ENCODE measurements around the gene LY9.

The LY9 gene, protein sequence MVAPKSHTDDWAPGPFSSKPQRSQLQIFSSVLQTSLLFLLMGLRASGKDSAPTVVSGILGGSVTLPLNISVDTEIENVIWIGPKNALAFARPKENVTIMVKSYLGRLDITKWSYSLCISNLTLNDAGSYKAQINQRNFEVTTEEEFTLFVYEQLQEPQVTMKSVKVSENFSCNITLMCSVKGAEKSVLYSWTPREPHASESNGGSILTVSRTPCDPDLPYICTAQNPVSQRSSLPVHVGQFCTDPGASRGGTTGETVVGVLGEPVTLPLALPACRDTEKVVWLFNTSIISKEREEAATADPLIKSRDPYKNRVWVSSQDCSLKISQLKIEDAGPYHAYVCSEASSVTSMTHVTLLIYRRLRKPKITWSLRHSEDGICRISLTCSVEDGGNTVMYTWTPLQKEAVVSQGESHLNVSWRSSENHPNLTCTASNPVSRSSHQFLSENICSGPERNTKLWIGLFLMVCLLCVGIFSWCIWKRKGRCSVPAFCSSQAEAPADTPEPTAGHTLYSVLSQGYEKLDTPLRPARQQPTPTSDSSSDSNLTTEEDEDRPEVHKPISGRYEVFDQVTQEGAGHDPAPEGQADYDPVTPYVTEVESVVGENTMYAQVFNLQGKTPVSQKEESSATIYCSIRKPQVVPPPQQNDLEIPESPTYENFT

DNA sequence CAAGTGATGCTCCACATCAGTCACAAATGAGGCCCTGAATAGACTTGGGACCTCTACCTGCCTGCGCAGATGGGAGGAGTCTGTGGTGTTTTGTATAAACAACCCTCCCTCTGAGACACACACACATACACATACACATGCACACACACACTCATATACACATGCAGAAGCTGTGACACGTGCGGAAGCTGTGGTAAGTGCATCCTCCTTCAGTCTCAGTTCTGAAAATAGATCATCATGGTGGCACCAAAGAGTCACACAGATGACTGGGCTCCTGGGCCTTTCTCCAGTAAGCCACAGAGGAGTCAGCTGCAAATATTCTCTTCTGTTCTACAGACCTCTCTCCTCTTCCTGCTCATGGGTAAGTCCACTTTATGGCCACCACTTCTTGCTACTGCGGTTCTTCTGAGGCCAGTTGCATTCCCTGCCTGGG, at the start of gene LY9:
Gene LY9, plus strand, starts transcription at position 224 of the 433 bp plus-strand sequence. Its CDS starts 14 bp downstream, at position 238.
- DNase-seq (ENCODE audit: low read depth in 2 of 2) = no peak

DNA sequence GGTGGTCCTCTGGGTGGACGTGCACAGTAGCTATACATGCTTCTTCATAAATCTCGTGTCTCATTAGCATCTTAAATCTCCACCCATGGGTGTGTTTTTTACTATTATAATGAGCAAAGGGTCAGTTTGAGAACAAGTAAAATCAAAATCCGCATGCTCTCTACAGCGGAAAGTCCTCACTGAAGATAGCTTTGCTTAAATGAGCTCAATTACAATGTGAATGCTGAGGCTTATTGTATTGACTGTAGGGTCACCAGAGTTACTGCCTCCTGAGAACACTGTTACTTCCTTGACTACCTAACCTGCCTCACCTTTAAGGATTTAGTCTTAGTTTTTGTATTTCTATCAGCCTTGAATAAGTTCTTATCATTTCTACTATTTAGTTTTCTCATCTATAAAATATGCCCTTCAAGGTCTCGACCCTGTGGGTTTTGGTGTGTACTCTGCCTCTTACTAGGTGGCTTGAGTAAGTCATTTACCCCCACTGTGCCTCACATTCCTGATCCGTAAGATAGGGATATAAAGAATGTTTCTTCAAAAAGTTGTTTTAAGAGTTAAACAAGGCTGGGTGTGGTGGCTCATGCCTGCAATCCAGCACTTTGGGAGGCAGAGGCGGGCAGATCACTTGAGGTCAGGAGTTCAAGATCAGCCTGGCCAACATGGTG, 49.0 kb upstream of the LY9 start:
- DNase-seq (ENCODE audit: low read depth in 2 of 2) = no peak

DNA sequence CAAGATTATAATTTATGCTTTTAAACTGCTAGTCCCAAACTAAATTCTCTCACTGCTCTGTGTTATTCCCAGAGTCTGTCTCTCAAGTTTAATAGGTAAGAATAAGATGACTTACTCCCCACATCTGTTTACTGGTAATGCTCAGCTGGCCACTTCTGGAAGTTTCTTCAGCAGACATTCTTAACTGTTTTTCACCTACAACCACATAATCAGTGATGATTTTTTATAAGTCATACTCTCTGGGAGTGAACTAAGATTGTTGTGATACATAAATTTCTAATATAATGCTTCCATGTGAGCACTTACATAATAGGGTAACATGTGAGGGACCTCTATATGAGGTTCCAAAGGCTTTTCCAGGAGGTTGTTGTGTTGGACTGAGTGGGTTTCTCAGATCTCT, 48.3 kb upstream of the LY9 start:
- no peak for DNase-seq (ENCODE audit: low read depth in 2 of 2)

DNA sequence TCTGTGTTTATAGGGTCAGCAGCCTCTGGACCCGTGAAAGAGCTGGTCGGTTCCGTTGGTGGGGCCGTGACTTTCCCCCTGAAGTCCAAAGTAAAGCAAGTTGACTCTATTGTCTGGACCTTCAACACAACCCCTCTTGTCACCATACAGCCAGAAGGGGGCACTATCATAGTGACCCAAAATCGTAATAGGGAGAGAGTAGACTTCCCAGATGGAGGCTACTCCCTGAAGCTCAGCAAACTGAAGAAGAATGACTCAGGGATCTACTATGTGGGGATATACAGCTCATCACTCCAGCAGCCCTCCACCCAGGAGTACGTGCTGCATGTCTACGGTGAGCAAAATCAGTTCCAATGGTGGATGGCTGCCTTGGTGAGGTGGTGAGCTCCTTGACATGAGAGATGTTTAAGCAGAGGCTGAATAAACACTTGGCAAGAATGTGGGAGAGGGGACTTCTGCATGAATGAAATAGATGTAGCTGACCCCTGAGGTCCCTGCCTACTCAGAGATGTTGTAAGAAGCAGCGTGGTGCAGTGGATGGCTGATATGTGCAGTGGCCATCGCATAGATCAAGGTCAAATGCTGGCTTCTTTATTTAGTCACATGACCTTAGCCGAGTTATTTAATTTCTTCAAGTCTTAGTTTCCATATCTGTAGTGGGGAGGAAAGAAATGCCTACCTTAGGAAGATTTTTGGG, 47.6 kb upstream of the LY9 start:
- DNase-seq (ENCODE audit: low read depth in 2 of 2) = no peak

DNA sequence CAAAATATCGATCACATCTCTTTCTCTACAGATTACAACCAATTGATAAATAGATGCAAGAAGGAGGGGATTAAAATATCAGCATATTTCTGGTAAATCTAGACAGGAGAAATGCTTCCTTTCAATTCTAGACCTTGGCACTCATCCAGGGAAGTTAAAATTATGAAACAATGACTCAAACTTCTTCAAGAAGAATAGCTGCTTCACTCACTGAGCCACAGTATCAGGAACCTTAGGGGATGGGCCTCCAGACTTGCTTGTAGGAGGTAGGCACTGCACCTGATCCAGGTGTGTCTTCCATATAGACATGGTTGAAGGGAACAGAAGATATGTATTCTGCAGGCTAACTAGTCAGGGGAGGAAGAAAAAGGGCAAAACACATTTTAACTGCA, 47.1 kb upstream of the LY9 start:
- no peak for DNase-seq (ENCODE audit: low read depth in 2 of 2)

DNA sequence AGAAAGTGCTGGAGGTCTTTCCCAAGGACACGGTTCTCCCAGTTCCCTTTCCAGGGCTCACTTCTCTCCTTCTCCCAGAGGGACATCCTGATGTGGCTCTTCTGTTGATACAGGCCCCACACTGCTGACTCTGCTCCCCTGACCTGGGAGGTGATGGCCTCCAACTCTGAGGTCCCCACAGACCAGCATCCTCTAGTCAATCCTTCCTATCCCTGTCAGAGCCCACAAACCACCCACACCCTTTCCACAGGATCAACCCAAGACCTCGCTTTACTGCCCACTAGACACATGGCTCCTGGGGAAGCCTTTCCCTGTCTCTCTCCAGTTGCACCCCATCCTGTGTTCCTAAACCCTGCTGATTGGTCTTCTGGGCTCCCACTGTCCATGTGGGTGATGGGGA, 45.4 kb upstream of the LY9 start:
- DNase-seq (ENCODE audit: low read depth in 2 of 2) = no peak

DNA sequence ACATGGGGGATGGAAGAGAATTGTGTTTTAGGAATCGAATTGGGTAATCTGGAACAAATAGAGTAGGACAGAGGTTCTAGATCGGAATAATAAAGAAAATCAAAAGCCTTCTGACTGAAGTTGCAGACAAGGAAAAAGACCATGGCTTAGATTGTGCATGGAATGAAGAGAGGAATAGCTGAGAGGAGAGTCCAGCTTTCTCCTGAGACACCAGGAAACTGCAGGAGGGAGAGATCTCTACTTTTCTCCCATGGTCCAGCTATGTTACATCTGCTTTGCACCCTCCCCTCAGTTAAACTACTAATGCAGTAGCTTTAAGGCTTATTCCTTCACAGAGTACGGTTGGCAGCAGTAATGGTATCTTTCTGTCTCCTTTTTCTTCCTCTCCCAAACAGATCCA, 43.6 kb upstream of the LY9 start:
- DNase-seq (ENCODE audit: low read depth in 2 of 2) = no peak

DNA sequence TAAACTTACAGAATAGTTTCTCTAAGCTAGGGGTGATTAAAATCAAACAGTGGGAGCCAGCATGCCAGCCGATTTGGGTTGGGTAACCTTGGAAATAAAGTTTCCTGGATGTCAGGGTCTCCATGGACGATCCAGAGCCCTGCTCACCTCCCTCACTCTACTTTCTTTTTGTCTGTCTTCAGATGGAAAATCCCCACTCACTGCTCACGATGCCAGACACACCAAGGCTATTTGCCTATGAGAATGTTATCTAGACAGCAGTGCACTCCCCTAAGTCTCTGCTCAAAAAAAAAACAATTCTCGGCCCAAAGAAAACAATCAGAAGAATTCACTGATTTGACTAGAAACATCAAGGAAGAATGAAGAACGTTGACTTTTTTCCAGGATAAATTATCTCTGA, 43.0 kb upstream of the LY9 start:
- DNase-seq (ENCODE audit: low read depth in 2 of 2) = no peak

DNA sequence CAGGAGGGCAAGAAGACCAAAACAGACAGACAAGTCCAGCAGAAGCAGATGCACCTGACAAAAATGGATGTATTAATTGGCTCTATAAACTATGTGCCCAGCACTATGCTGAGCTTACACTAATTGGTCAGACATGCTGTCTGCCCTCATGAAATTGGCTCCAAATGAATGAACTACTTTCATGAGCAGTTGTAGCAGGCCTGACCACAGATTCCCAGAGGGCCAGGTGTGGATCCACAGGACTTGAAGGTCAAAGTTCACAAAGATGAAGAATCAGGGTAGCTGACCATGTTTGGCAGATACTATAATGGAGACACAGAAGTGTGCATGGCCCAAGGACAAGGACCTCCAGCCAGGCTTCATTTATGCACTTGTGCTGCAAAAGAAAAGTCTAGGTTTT, 42.4 kb upstream of the LY9 start:
- DNase-seq (ENCODE audit: low read depth in 2 of 2) = no peak

DNA sequence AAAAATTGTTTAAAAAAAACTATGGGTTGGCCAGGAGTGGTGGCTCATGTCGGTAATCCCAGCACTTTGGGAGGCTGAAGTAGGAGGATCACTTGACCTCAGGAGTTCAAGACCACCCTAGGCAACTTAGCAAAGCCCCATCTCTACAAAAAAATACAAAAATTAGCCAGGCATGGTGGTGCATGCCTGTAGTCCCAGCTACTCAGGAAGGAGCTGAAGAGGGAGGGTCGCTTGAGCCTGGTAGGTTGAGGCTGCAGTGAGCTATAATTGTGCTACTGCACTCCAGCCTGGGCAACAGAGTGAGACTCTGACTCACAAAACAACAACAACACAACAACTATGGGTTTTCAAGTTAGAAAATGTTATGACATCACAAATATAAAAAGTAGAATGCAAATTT, 40.5 kb upstream of the LY9 start:
- no peak for DNase-seq (ENCODE audit: low read depth in 2 of 2)

DNA sequence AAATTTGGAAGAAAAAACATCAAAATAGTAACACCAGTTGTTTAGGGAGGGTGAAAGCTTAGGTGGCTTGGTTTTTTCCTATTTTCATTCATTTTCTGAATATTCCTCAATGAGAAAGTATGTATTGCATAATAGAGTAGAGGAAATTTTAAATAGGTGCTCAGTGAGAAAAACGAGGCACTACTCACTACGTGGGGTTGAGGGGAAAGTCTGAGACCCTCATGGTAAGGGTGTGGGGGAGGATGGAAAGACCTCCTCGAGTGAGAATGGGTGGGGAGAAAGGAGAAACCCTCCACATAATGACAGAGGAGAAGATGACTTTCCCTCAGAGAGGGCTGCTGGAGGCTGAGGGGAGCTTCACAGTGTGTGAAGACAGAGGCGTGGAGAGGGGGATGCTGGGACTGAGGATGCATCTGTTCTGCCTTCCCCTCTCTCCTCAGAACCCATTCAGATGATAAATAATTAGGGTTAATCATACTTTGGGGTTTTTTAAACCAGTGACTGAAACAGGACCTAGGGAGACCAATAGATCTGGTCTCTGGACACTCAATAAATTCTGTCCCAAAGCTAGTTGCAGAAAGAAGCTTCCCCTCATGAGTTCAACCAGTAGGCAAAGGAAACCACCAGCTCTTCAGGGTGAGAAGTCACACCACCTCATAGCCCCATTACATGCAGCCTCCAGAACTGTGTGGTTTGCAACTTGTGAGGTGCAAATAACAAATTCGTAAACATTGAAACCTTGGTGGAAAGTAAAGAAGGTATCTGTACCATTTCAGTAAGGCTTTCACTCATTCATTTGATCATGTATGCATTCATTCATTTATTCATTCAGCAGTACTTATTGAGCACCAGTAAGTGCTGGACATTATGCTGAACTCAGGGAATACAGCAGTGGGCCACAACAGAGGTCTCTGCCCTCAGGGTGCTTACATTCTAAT, 39.8 kb upstream of the LY9 start:
- DNase-seq (ENCODE audit: low read depth in 2 of 2) = no peak

DNA sequence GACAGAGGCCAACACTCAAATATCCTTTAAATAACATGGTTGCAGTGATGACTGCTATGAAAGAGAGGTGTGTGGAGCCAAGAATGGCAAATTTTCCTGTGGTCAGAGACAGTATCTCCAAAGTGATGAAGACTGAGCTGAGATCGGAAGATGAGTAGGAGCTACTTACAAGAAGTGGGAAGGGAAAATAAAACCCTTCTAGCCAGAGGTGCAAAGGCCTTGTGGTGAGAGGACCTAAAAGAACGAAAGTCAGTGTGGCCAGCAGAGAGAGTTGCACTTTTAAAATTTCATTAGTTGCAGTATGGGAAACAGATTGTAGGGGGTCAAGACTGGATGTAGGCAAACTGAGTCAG, 39.1 kb upstream of the LY9 start:
- no peak for DNase-seq (ENCODE audit: low read depth in 2 of 2)

DNA sequence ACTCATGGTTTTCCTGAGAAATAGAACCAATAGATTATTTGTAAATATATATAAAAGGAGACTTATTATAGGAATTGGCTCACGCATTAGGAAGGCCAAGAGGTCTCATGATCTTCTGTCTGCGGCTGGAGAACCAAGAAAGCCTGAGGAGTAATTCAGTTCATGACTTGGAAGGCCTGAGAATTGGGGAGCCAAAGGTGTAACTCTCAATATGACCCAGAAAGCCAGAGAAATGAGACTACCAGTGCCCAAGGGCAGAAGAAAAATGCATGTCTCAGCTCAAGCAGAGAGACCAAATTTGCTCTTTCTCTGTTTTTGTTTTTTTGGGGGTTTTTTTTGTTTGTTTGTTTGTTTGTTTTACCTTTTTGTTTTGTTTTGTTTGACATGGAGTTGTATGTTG, 37.5 kb upstream of the LY9 start:
- no peak for DNase-seq (ENCODE audit: low read depth in 2 of 2)

DNA sequence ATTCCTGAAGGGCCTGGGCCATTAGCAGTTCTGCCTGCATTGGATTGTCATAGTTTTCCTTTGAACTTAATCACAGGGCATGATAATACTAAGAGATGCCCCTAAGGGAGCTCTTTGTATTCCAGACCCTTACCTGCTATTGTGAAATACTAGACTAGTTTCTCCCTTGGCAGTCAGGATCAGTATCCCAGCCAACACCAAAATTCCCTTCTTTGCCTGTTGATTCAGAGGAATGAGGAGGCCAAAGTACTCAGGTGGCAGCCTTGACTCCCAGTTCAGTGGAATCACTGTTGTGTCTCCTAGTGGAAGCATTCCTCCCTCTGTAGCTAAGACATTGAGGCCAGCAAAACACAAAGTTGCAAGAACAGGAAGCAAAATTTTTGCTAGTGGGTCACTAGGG, 36.2 kb upstream of the LY9 start:
- DNase-seq (ENCODE audit: low read depth in 2 of 2) = no peak

DNA sequence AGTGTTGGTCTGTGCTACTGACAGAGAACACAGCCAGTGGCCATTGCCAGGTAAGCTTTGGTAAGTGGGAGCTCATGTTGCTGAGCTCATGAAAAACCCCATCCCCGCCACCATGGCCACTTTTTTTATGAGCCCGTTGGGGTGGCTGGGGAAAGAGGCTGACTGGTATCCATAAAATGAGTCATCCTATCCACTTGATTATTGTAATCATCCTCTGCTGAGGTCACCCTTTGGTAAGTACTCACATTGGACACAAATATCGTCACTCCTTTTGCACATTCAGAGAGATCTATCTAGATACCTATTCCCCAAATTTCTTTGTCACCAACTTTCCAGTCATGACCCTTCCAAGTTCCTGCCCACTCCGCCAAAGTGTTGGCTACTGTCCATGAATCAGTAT, 34.9 kb upstream of the LY9 start:
- DNase-seq (ENCODE audit: low read depth in 2 of 2) = no peak

DNA sequence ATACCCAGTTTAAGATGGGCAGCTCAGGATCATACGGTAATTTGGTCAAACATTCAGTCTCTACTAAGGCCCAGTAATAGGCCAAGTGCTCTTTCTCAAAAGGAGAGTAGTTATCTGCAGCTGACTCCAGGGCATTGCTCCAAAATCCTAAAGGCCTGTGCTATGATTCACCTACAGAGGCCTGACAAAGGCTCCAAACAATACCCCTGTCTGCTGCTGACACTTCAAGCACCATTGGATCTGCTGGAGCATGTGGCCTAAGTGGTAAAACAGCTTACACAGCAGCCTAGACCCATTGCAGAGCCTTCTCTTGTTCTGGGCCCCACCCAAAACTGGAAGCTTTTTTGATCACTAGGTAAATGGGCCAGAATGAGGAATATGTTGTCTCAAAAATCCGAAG, 34.1 kb upstream of the LY9 start:
- no peak for DNase-seq (ENCODE audit: low read depth in 2 of 2)

DNA sequence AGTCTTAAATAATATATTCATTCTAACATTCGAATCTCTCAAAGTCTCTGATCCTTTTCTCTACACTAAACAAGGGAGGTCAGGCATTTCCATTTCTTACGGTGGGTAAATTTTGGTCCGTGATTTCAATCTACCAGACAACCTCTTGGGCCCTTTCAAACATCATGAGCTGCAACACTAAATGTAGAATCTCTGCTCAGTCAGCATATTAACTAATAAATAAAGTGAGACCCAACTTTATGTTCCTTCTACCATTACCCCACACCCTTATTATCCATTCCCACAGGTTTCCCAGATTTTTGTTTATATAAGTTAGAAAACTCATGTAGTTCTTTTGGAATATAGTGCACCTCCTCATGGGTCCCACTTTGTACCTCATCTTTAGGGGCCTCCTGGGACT, 32.0 kb upstream of the LY9 start:
- no peak for DNase-seq (ENCODE audit: low read depth in 2 of 2)

DNA sequence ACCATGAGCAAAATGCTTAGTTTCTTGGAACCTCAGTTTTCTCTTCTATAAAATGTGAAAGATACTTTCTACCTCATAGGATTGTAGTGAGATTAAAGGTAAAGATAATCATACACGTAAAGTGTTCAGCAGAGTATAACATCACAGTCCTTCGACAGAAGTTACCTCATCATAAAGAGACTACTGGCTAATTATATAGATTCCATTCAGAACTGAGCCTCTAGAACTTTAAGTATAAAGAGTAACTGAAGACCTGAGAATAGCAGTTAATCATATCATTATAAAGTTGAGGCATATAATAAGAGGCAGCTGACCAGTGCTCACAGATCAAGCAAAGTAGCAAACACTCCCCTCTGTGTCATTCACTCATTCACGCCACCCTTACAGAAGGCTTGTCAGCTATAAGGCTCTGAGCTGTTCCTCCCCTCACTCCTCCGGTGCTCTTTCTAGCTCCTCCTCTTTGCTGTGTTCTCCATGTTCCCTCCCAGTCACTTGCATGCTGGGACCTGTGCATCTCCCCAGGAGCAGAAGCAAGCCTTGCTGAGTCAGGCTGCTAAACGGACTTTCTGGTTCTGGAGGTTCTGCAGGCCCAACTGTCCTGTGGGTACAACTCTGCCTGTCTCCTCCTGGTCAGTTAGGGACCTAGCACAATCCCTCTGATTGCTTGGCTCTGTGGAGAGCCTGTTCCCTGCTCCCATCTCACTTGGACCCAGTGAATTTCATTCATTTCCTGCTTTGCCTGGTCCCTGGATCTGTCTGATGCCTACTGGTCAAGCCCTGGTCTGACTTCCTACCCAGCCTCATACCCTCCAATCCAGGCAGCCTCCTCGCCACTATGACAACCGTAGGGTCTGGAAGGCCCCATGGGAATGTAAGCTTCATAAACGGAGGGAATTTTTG, 28.3 kb upstream of the LY9 start:
- no peak for DNase-seq (ENCODE audit: low read depth in 2 of 2)

DNA sequence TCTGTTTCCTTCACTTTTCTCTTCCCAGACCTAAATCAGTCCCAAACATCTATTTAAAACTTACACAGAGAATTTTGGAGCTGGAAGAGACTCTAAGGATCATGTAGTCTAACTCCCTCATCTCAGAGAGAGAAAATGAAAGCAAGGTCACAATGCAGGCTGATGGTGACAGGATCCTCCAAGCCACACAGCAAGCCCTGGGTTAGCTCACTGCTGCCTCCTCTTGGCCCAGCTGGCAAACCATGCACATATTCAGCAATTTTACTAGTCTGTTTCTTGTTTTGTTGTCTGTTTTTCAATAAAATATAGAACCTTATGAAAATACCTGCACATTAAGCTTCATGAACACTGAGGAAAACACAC, 27.7 kb upstream of the LY9 start:
- no peak for DNase-seq (ENCODE audit: low read depth in 2 of 2)

DNA sequence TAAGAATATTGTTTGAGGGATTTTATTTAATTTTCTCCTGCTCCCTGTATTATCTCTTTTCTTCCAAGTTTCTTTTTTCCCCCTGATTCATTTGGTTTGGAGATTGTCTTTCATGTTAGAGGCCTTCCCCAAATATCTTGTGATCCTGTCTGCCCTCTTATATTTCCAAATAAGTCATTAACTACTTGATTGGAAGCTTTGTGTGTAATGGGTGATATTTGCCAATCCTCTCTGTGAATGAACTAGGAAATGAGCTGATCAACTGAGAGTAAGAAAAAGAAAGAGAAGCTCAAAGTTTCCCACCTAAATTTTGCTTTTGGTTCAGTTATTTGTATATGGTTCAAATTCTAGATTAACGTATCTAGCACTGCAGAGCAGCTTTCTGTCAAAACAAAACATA, 23.6 kb upstream of the LY9 start:
- DNase-seq (ENCODE audit: low read depth in 2 of 2) = no peak

All from fibroblast of skin of left biceps (primary cell).